IMR-90 (cell line): Measurements from ENCODE around the gene GPR142. TPM values are rescaled to one million over a fixed set of nuclear protein-coding genes. Genes with fewer than 3 reads are reported as not detected.

Experiments used
- ATAC-seq: fragments of 200-7000 bp; cut with Tn5 transposase; 2 replicates; pipeline ENCODE4 v1.9.1; 2020; ENCODE audit warnings: low read depth, mild to moderate bottlenecking, moderate library complexity
- BruUV-seq: library from RNA; stranded (reverse); fragments of 400-500 nt; replicated peaks from 2 replicates; lab custom pipeline; 2021; lab: Mats Ljungman, UMichigan
- CTCF ChIA-PET: fragments of 300-600 bp; formaldehyde crosslinking; extraction: SDS; loops from one replicate; lab custom pipeline; 2021; ENCODE audit warnings: antibody characterized with exemption; lab: Yijun Ruan, JAX
- POLR2A ChIA-PET: fragments of 300-600 bp; sonication (Branson Sonifier 250); formaldehyde crosslinking; loops from one replicate; lab custom pipeline; 2022; ENCODE audit warnings: antibody characterized with exemption; ENCODE audit not compliant: unreplicated experiment; lab: Charles Lee
- DNase-seq: peaks from one replicate; pipeline ENCODE4 v3.0.0; 2013
- H2AFZ ChIP-seq: replicated peaks from 2 replicates; pipeline ENCODE3; 2013; ENCODE audit warnings: low read length, mild to moderate bottlenecking; ENCODE audit not compliant: poor library complexity
- H2AK5ac ChIP-seq: 2 replicates; pipeline ENCODE4 v1.6.1; 2013; ENCODE audit warnings: low read depth, low read length, inconsistent platforms
- H2AK9ac ChIP-seq: replicated peaks from 2 replicates; pipeline ENCODE3; 2013; ENCODE audit warnings: mild to moderate bottlenecking, low read depth, low read length, moderate library complexity; ENCODE audit not compliant: poor library complexity
- H2BK120ac ChIP-seq: 2 replicates; pipeline ENCODE4 v1.6.1; 2013; ENCODE audit warnings: low read depth, low read length, inconsistent platforms
- H2BK15ac ChIP-seq: 3 replicates; pipeline ENCODE4 v1.6.1; 2013; ENCODE audit warnings: low read depth, low read length, inconsistent platforms
- H2BK20ac ChIP-seq: 2 replicates; pipeline ENCODE4 v1.6.1; 2013; ENCODE audit warnings: low read depth, mild to moderate bottlenecking, inconsistent platforms, low read length, moderate library complexity
- H2BK5ac ChIP-seq: 2 replicates; pipeline ENCODE4 v1.6.1; 2013; ENCODE audit warnings: mild to moderate bottlenecking, low read depth, low read length, inconsistent platforms; ENCODE audit not compliant: poor library complexity, severe bottlenecking
- H3K14ac ChIP-seq: replicated peaks from 2 replicates; pipeline ENCODE4 v1.6.1; 2013; ENCODE audit warnings: low read depth, low read length, inconsistent platforms
- H3K18ac ChIP-seq: 2 replicates; pipeline ENCODE4 v1.6.1; 2013; ENCODE audit warnings: low read depth, low read length, control low read depth
- H3K23ac ChIP-seq: 2 replicates; pipeline ENCODE4 v1.6.1; 2013; ENCODE audit warnings: low read depth, low read length, inconsistent platforms
- H3K27ac ChIP-seq: 2 replicates; pipeline ENCODE4 v1.5.1; 2013; ENCODE audit warnings: mild to moderate bottlenecking, control low read depth, low read length; ENCODE audit not compliant: insufficient read depth
- H3K27me3 ChIP-seq: 2 replicates; pipeline ENCODE4 v1.6.1; 2013; ENCODE audit warnings: low read length; ENCODE audit not compliant: control insufficient read depth, insufficient read depth
- H3K36me3 ChIP-seq: 2 replicates; pipeline ENCODE4 v1.6.1; 2013; ENCODE audit warnings: low read length, mixed read lengths; ENCODE audit not compliant: control insufficient read depth, insufficient read depth
- H3K4ac ChIP-seq: 2 replicates; pipeline ENCODE4 v1.6.1; 2013; ENCODE audit warnings: low read depth, low read length, inconsistent platforms
- H3K4me1 ChIP-seq: 2 replicates; pipeline ENCODE4 v1.6.1; 2013; ENCODE audit warnings: low read length, mixed read lengths; ENCODE audit not compliant: control insufficient read depth, insufficient read depth
- H3K4me2 ChIP-seq: 2 replicates; pipeline ENCODE4 v1.6.1; 2013; ENCODE audit warnings: low read depth, mild to moderate bottlenecking, control low read depth, low read length, moderate library complexity
- H3K4me3 ChIP-seq: 2 replicates; pipeline ENCODE4 v1.5.1; 2013; ENCODE audit warnings: low read depth, mild to moderate bottlenecking, control low read depth, low read length, moderate library complexity; ENCODE audit not compliant: insufficient read depth
- H3K56ac ChIP-seq: 2 replicates; pipeline ENCODE4 v1.6.1; 2013; ENCODE audit warnings: low read length, inconsistent platforms; ENCODE audit not compliant: insufficient read depth; ENCODE audit errors: extremely low read depth
- H3K79me1 ChIP-seq, 2 experiments: 2 replicates each; pipeline ENCODE4 v1.6.1; 2013; ENCODE audit warnings: low read length in 2 of 2, inconsistent platforms in 1 of 2, low read depth in 1 of 2
- H3K9ac ChIP-seq: 2 replicates; pipeline ENCODE4 v1.6.1; 2013; ENCODE audit warnings: low read depth, low read length, control low read depth
- H3K9me1 ChIP-seq: 2 replicates; pipeline ENCODE4 v1.6.1; 2013; ENCODE audit warnings: low read length, inconsistent platforms; ENCODE audit not compliant: insufficient read depth
- H3K9me3 ChIP-seq: 2 replicates; pipeline ENCODE4 v1.6.1; 2013; ENCODE audit warnings: low read length; ENCODE audit not compliant: control insufficient read depth, insufficient read depth
- H4K20me1 ChIP-seq: 2 replicates; pipeline ENCODE4 v1.6.1; 2013; ENCODE audit warnings: low read length, inconsistent platforms; ENCODE audit not compliant: insufficient read depth
- H4K5ac ChIP-seq: 2 replicates; pipeline ENCODE4 v1.6.1; 2013; ENCODE audit warnings: mild to moderate bottlenecking, low read depth, low read length, control low read depth
- H4K8ac ChIP-seq, 2 experiments: 2 replicates each; pipeline ENCODE4 v1.6.1; 2013; ENCODE audit warnings: low read depth in 2 of 2, low read length in 2 of 2, control low read depth in 1 of 2, inconsistent platforms in 1 of 2
- H4K91ac ChIP-seq: 2 replicates; pipeline ENCODE4 v1.6.1; 2013; ENCODE audit warnings: low read depth, low read length, inconsistent platforms; ENCODE audit not compliant: insufficient read depth
- MAFK ChIP-seq: IDR thresholded peaks from 2 replicates; pipeline ENCODE4 v1.6.1; 2012; ENCODE audit warnings: low read depth, low read length, improper control_type of control experiment
- WGBS, 2 experiments: methylation state at CpG; one replicate each; pipeline versions ENCODE4 v1.1.5 to v1.1.7; 2013; ENCODE audit warnings: missing lambda C conversion rate in 2 of 2; ENCODE audit not compliant: insufficient read length in 1 of 2; ENCODE audit errors: extremely low coverage in 2 of 2; 5-methylcytosine and 5-hydroxymethylcytosine counted together
- dilution Hi-C: fragments of 300-500 bp; cut with HindIII; formaldehyde crosslinking; loops from one replicate; pipeline ENCODE4 v1.14.3; 2018; ENCODE audit warnings: low sequenced_read_pairs; ENCODE audit not compliant: unreplicated experiment
- in situ Hi-C: fragments of 300-500 bp; cut with MboI; formaldehyde crosslinking; loops from 3 replicates; pipeline ENCODE4 v1.14.3; 2019; ENCODE audit warnings: low sequenced_read_pairs, inconsistent platforms, mixed read lengths
- intact Hi-C: fragments of 100-400 bp; cut with micrococcal nuclease; formaldehyde crosslinking; loops from 2 replicates; pipeline ENCODE4 v1.10.0; 2022
- polyA plus RNA-seq, 3 experiments: library from polyadenylated mRNA; depleted of rRNA; stranded (reverse); fragments of >200 nt; gene quantifications; 2 replicates each; pipeline ENCODE4 v1.2.3, GENCODE V29; 2012; ENCODE audit warnings: low replicate concordance in 1 of 3
- total RNA-seq: library from RNA; depleted of rRNA; stranded (reverse); fragments of >200 nt; gene quantifications from 2 replicates; pipeline ENCODE4 v1.2.3, GENCODE V29; 2012

GPR142 gene
- total and polyA plus RNA-seq, 2 of the 4 experiments (the other 2 are of a cell fraction), result not detected

DNA sequence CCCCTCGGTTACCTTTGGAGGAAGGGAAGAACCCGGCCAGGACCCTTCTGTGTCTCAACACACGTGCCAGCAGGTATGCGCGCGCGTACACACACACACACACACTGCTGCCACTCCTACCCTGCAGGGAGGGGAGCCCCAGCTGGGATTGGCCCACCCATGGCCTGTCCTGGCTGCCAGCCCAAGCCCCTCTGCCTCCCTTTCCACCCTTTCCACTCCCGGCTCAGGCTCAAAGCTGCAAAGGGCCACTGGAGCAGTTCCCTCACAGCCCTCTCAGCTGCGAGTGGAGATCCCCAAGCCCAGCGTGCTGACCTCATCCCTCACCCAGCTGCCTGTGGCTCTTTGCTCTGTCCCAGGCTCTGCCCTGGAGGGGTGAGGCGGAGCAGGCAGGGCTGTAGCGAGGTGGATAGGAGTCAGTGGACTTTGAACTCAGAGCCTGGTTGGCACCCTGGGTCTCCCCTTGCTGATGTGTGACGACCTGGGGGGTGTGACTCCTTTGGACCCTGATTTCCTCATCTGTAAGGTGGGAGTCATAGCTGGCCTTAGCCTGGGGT, 26.8 kb upstream of the GPR142 start:
- Histone ChIP-seq H2AK9ac (no peak overlapping the region), H3K4me3 (no peak overlapping the region), H2AFZ (no peak overlapping the region), H2BK15ac (no peak overlapping the region), H3K27me3 (no peaks in the 10 kb centered on the region; the same call in 1 of the 2 replicates), H3K36me3 (no peaks in the 10 kb centered on the region), H3K9ac (no peak overlapping the region), H3K9me1 (no peaks in the 10 kb centered on the region), H3K14ac (no peak overlapping the region), H2AK5ac (no peak overlapping the region), H4K20me1 (no peaks in the 10 kb centered on the region), H3K79me1 (no peaks in the 10 kb centered on the region), H2BK5ac (no peak overlapping the region), H3K4ac (no peak overlapping the region), H3K4me2 (no peak overlapping the region), H4K91ac (no peak overlapping the region), H4K8ac (no peak overlapping the region), H3K9me3 (no peaks in the 10 kb centered on the region), H3K27ac (no peak overlapping the region), H3K56ac (no peak overlapping the region), H3K23ac (no peak overlapping the region), H3K18ac (no peak overlapping the region), H2BK120ac (no peak overlapping the region), H3K4me1 (no peaks in the 10 kb centered on the region), H2BK20ac (no peak overlapping the region), H4K5ac (no peak overlapping the region)
- intact Hi-C loops, result no loop called here
- in situ Hi-C loops, result no loop called here
- TF ChIP-seq MAFK, result no peak
- no peak for ATAC-seq
- dilution Hi-C loops, result no loop called here
- ChIA-PET POLR2A (no interaction called here), CTCF (no interaction called here)
- no TSS peak for BruUV-seq
- DNase-seq, result no peak
- no CpG with 5 or more reads among the region's 13 CpGs for WGBS, 2 experiments
